HepG2 (cell line): ENCODE results near the gene ITGB3. TPM values are rescaled to one million over a fixed set of nuclear protein-coding genes. Genes with fewer than 3 reads are reported as not detected.

Source experiments
- ATF7 ChIP-seq, 2 experiments: fragments of 450-650 bp in 1 of 2; sonication (generic) in 1 of 2; formaldehyde crosslinking in 1 of 2; IDR thresholded peaks; 2 replicates each; pipeline versions ENCODE4 v1.4.0 to v1.6.1; 2016 to 2020; ENCODE audit warnings: antibody characterized with exemption in 1 of 2, mild to moderate bottlenecking in 1 of 2, missing genetic modification reagents in 1 of 2
- BRD4 ChIP-seq: sonication (generic); formaldehyde crosslinking; IDR thresholded peaks from 2 replicates; pipeline ENCODE4 v1.4.0; 2020; ENCODE audit warnings: missing genetic modification reagents
- DPF2 ChIP-seq: sonication (generic); formaldehyde crosslinking; IDR thresholded peaks from 2 replicates; pipeline ENCODE4 v1.4.0; 2020; ENCODE audit warnings: mild to moderate bottlenecking, low read depth, missing genetic modification reagents, borderline replicate concordance
- FOXP4 ChIP-seq: sonication (generic); formaldehyde crosslinking; IDR thresholded peaks from 2 replicates; pipeline ENCODE4 v1.4.0; 2020; ENCODE audit warnings: missing genetic modification reagents
- MXI1 ChIP-seq: IDR thresholded peaks from 3 replicates; pipeline ENCODE4 v1.6.1; 2012; ENCODE audit warnings: low read depth, low read length, inconsistent platforms, borderline replicate concordance
- RBAK ChIP-seq: sonication (generic); formaldehyde crosslinking; IDR thresholded peaks from 2 replicates; pipeline ENCODE4 v1.5.1; 2020; ENCODE audit warnings: mild to moderate bottlenecking, missing genetic modification reagents
- SAFB2 ChIP-seq: sonication (generic); formaldehyde crosslinking; IDR thresholded peaks from 2 replicates; pipeline ENCODE4 v1.5.1; 2020; ENCODE audit warnings: missing genetic modification reagents, low read depth, mild to moderate bottlenecking, borderline replicate concordance
- SALL1 ChIP-seq: sonication (generic); formaldehyde crosslinking; IDR thresholded peaks from 2 replicates; pipeline ENCODE4 v1.8.0; 2022; ENCODE audit warnings: mild to moderate bottlenecking, missing genetic modification reagents
- SOX6 ChIP-seq, 2 experiments: fragments of 450-650 bp in 1 of 2; sonication (generic) in 1 of 2; formaldehyde crosslinking in 1 of 2; IDR thresholded peaks; 2 replicates each; pipeline versions ENCODE4 v1.4.0 to v1.6.1; 2017 to 2020; ENCODE audit warnings: antibody characterized with exemption in 1 of 2, mild to moderate bottlenecking in 1 of 2, missing genetic modification reagents in 1 of 2
- TAF15 ChIP-seq: fragments of 200-400 bp; formaldehyde crosslinking; IDR thresholded peaks from one replicate; pipeline ENCODE4 v1.6.1; 2018; ENCODE audit warnings: mild to moderate bottlenecking, low read depth, low read length; ENCODE audit not compliant: poor library complexity, severe bottlenecking
- THAP11 ChIP-seq: IDR thresholded peaks from 2 replicates; pipeline ENCODE4 v1.6.1; 2016; ENCODE audit warnings: missing biosample characterization, missing genetic modification reagents
- ZBTB10 ChIP-seq: sonication (generic); formaldehyde crosslinking; IDR thresholded peaks from 2 replicates; pipeline ENCODE4 v1.4.0; 2020; ENCODE audit warnings: missing genetic modification reagents, borderline replicate concordance
- ZFAT ChIP-seq: sonication (generic); formaldehyde crosslinking; conservative IDR thresholded peaks from 2 replicates; pipeline ENCODE4 v1.8.1; 2023; ENCODE audit warnings: missing genetic modification reagents, inconsistent platforms
- ZNF251 ChIP-seq: sonication (generic); formaldehyde crosslinking; IDR thresholded peaks from 2 replicates; pipeline ENCODE4 v1.9.0; 2021; ENCODE audit warnings: mild to moderate bottlenecking, missing genetic modification reagents
- ZNF333 ChIP-seq: sonication (generic); formaldehyde crosslinking; IDR thresholded peaks from 2 replicates; pipeline ENCODE4 v1.4.0; 2020; ENCODE audit warnings: mild to moderate bottlenecking, missing genetic modification reagents, borderline replicate concordance
- ZNF646 ChIP-seq: sonication (generic); formaldehyde crosslinking; IDR thresholded peaks from 2 replicates; pipeline ENCODE4 v1.9.0; 2021; ENCODE audit warnings: mild to moderate bottlenecking, missing genetic modification reagents
- ZNF678 ChIP-seq: sonication (generic); formaldehyde crosslinking; IDR thresholded peaks from 2 replicates; pipeline ENCODE4 v1.4.0; 2020; ENCODE audit warnings: mild to moderate bottlenecking, missing genetic modification reagents
- ZSCAN9 ChIP-seq: IDR thresholded peaks from 2 replicates; pipeline ENCODE4 v1.6.1; 2016; ENCODE audit warnings: borderline replicate concordance
- polyA plus RNA-seq, 8 experiments: library from polyadenylated mRNA; depleted of rRNA in 3 of 8; stranded (reverse) in 7 of 8; unstranded in 1 of 8; fragments of >200 nt; fragmentation: Illumina TruSeq in 4 of 8; extraction: Trizol in 4 of 8; gene quantifications; 2 replicates each; pipeline versions ENCODE4 v1.2.1 to v1.2.3, GENCODE V29; 2011 to 2016; ENCODE audit warnings: low read depth in 4 of 8, missing spikeins in 1 of 8, mixed read lengths in 1 of 8; ENCODE audit not compliant: insufficient read depth in 1 of 8
- total RNA-seq, 5 experiments: library from RNA; depleted of rRNA; stranded (reverse); fragments of >200 nt; fragmentation: Illumina TruSeq; extraction: Trizol; gene quantifications; 2 replicates each; pipeline ENCODE4 v1.2.3, GENCODE V29; 2016; ENCODE audit warnings: low read depth in 1 of 5

The ITGB3 gene
- total and polyA plus RNA-seq, 2 of the 13 experiments (the other 11 are each of a cell fraction or from before 2014, with no cell fraction given): 0.09 to 0.31 TPM

GRCh38 chr17:47291242-47291873, 37.7 kb downstream of the ITGB3 start (continued):
- TF ChIP-seq RBAK: no peak
- no peak for TF ChIP-seq ZNF646 (CRISPR knock-in tag)
- no peak; the same call in 2 of the 3 replicates for TF ChIP-seq MXI1
- TF ChIP-seq SOX6 (IDR thresholded peaks at IDR 0.05): no peak
- peak; percentile 82 for TF ChIP-seq SOX6 (CRISPR knock-in tag; IDR thresholded peaks at IDR 0.05)
- TF ChIP-seq SAFB2: no peak
- no peak for TF ChIP-seq ZSCAN9 (CRISPR knock-in tag)
- TF ChIP-seq ZBTB10 (CRISPR knock-in tag): 0 out of 2 replicates have a peak, but pooled peaks have one; percentile 29
- no peak for TF ChIP-seq ZFAT
- TF ChIP-seq SALL1 (CRISPR knock-in tag): no peak; the same call in 1 of the 2 replicates
- TF ChIP-seq ZNF333 (CRISPR knock-in tag): no peak
- TF ChIP-seq ZNF251 (CRISPR knock-in tag): no peak
- TF ChIP-seq BRD4: no peak
- peak; percentile 60; the same call in 1 of the 2 replicates for TF ChIP-seq DPF2 (CRISPR knock-in tag)
- no peak for TF ChIP-seq ATF7 (IDR thresholded peaks at IDR 0.05)
- no peak for TF ChIP-seq ATF7 (CRISPR knock-in tag; IDR thresholded peaks at IDR 0.05)
- TF ChIP-seq TAF15: no peak
- no peak for TF ChIP-seq ZNF678 (CRISPR knock-in tag)
- peak; percentile 44; the same call in 1 of the 2 replicates for TF ChIP-seq THAP11 (CRISPR knock-in tag)
- peak; percentile 77; the same call in 1 of the 2 replicates for TF ChIP-seq FOXP4 (CRISPR knock-in tag)
